Measurements from ENCODE around the gene TNFRSF8. TPM values are rescaled to one million over a fixed set of nuclear protein-coding genes. Genes with fewer than 3 reads are reported as not detected.

TNFRSF8 gene
- total RNA-seq, 2 donors from 2014 or later, result 0.84 to 41.5 TPM

DNA sequence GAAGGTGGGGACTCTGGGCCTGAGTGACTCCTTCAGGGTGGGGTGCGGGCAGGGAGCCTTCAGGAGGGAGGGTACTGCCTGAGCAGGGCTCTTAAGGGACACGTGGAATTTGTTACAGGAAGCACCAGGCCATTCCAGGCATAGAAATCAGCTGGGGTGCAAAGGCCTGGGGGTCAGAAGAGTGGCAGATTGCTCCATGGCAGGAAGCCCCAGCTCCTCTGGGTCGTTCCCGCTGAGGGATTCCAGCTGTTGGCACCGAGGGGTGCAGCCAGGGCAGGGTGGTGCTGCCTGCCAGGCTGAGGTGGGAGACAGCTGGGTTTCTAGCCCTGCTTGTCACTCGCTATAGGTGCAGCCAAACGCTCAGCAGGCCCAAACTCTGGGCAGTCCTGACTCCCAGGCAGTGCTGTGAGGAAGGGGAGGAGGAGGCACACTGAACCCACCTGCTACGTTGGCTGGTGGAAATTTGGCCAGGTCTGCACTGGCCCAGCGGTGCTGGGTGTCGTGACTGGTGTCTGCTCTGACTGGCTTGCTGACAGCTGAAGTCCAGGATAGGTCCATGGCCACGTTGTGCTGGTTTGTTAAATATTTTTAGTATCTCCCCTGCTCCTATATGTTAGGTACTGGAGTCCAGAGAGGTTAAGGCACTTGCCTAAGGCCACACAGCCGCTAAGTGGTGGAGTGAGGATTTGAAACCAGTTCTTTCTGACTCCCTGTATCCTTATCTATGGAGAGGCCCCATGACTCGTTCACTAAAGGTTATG lies 123.0 kb downstream of the TNFRSF8 start:
- ATAC-seq, result no peak
- Mint-ChIP-seq H3K27ac (peak overlapping the region; percentile 10 to 63), H3K9me3 (no peaks in the 10 kb centered on the region)

DNA sequence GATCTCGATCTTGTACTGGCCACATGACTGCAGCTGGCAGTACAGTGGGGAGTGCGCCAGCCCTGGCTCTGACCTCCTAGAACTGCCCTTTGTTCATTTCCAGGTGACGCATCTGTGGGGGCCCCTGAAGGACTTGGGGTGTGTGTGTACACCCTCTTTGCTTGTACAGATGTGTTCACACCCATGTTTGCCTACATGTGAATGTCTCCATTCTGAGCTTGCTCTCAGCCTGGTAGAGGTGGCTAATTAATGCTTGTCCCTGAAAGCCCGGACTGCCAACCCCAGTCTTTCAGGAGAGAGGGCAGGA lies 123.5 kb downstream of the TNFRSF8 start:
- peak overlapping the region; percentile 10 to 63 for H3K27ac Mint-ChIP-seq
- no peaks in the 10 kb centered on the region for H3K9me3 Mint-ChIP-seq
- DNase-seq (ENCODE audit: low spot score in 2 of 2), result no peak
- peak in 1 of 2 donors; percentile 65 for ATAC-seq
- H3K36me3 Mint-ChIP-seq, result no peaks in the 10 kb centered on the region

More for the DNA sequence above, 123.0 kb downstream of the TNFRSF8 start:
- no peak for DNase-seq (ENCODE audit: low spot score in 2 of 2)
- H3K36me3 Mint-ChIP-seq, result peaks cover 0 to under 1% of the 10 kb centered on the region in 2 donors

DNA sequence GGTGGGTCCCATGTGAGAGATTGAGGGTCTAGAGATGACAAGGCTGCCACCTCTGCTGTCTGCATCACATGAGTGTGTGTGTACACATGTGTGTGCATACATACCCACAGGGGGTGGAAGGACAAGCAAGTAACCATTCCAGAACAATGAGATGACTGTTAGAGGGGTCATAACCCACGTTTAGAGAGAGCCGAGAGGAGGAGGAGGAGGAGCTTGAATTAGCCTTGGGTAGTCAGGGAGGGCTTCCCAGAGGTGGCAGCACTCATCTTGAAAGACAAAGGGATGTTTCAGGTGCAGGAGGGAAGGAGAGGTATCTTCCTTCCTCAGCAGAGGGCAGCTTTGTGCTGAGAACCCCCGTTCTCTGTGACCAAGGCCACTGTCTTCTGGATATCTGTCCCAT lies 125.0 kb downstream of the TNFRSF8 start:
- peak overlapping the region in 1 of 2 donors; percentile 89 for H3K27ac Mint-ChIP-seq
- peaks cover 0 to 5% of the 10 kb centered on the region in 2 donors for H3K36me3 Mint-ChIP-seq
- H3K9me3 Mint-ChIP-seq, result no peaks in the 10 kb centered on the region

GRCh38 chr1:12188657-12189327 lies 125.7 kb downstream of the TNFRSF8 start:
- no peaks in the 10 kb centered on the region for H3K9me3 Mint-ChIP-seq
- H3K27ac Mint-ChIP-seq, result peak overlapping the region; percentile 4 to 17
- DNase-seq (ENCODE audit: low spot score in 2 of 2), result no peak
- ATAC-seq, result no peak
- peaks cover 0 to 8% of the 10 kb centered on the region in 2 donors for H3K36me3 Mint-ChIP-seq

More for the DNA sequence above, 125.0 kb downstream of the TNFRSF8 start:
- ATAC-seq (peak in 1 of 2 donors; percentile 14), DNase-seq (ENCODE audit: low spot score in 2 of 2) (no peak)

- H3K9me3 Mint-ChIP-seq, result no peaks in the 10 kb centered on the region
- no peak for ATAC-seq
- peak overlapping the region; percentile 4 to 17 for H3K27ac Mint-ChIP-seq
- no peak for DNase-seq (ENCODE audit: low spot score in 2 of 2)
- H3K36me3 Mint-ChIP-seq, result peaks cover 0 to 13% of the 10 kb centered on the region in 2 donors
These were observed 126.2 kb downstream of the TNFRSF8 start for GRCh38 chr1:12189328-12189682.

DNA sequence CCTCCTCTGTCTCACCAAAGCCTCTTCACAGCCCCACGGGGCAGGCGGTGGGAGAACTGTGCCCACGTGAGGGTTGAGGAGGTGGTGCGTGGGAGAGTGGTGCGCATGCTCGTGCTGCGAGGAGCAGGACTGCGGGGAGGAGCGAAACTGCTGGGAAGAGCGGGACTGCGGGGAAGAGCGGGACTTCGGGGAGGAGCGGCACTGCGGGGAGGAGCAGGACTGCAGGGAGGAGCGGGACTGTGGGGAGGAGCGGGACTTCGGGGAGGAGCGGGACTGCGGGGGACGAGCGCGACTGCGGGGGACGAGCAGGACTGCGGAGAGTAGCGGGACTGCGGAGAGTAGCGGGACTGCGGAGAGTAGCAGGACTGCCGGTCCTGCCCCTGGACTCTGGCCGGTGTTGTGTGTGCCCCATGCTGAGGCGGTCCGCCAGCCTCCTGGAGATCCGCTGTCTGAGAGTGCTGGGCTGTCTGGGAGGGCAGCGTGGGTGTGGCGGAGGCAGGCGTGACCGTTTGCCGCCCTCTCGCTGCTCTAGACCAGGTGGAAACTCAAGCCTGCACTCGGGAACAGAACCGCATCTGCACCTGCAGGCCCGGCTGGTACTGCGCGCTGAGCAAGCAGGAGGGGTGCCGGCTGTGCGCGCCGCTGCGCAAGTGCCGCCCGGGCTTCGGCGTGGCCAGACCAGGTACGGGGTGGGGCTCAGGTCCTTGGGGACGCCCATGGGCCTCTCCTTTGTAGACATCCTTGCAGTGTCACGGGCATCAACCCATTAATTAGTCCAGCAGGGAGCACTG lies 128.3 kb downstream of the TNFRSF8 start:
- H3K27ac Mint-ChIP-seq, result peak overlapping the region; percentile 51 to 79
- peaks cover 0 to 20% of the 10 kb centered on the region in 2 donors for H3K36me3 Mint-ChIP-seq
- no peak for ATAC-seq
- DNase-seq (ENCODE audit: low spot score in 2 of 2), result no peak
- H3K9me3 Mint-ChIP-seq, result no peaks in the 10 kb centered on the region

Other genes with a start within 250 kb of the TNFRSF8 start
- not detected for gene NPPA, start 215.5 kb upstream of the TNFRSF8 start, total RNA-seq
- not detected for gene NPPB, start 204.4 kb upstream of the TNFRSF8 start, total RNA-seq
- 10 to 100 TPM; 16.3 to 24.9 TPM for gene KIAA2013, start 136.9 kb upstream of the TNFRSF8 start, total RNA-seq
- gene PLOD1, start 128.6 kb upstream of the TNFRSF8 start, total RNA-seq, result 10 to 100 TPM; 17.9 to 32.8 TPM
- 10 to 100 TPM; 54.9 to 62.3 TPM for gene MFN2, start 82.9 kb upstream of the TNFRSF8 start, total RNA-seq
- 10 to 100 TPM; 30.8 to 50.4 TPM for gene MIIP, start 43.8 kb upstream of the TNFRSF8 start, total RNA-seq
- gene TNFRSF1B, start 103.7 kb downstream of the TNFRSF8 start, total RNA-seq, result 100 to 1,000 TPM in 1 of 2 donors, 10 to 100 TPM in 1; 98.1 to 143 TPM
- gene VPS13D, start 166.7 kb downstream of the TNFRSF8 start, total RNA-seq, result 10 to 100 TPM; 31.2 to 40.7 TPM